H7 (cell line): ENCODE data around the gene PTCRA. TPM values are rescaled to one million over a fixed set of nuclear protein-coding genes. Genes with fewer than 3 reads are reported as not detected.
A peak's percentile ranks its signal among the peaks of the same experiment; 100 is the strongest.
"Not testable (repeated sequence)": the region's sequence is repeated elsewhere in the genome, so short reads cannot be mapped to it uniquely, and the experiment has no call there.

Source experiments
- DNase-seq: peaks from one replicate; pipeline ENCODE4 v3.0.0; 2012
- H3K27me3 ChIP-seq: 2 replicates; pipeline ENCODE4 v1.6.0; 2011; ENCODE audit warnings: mild to moderate bottlenecking, low read length; ENCODE audit not compliant: control insufficient read depth, insufficient read depth
- H3K36me3 ChIP-seq: replicated peaks from 2 replicates; pipeline ENCODE4 v1.5.1; 2011; ENCODE audit warnings: low read length; ENCODE audit not compliant: control insufficient read depth, insufficient read depth
- H3K4me3 ChIP-seq: 2 replicates; pipeline ENCODE4 v1.5.1; 2011; ENCODE audit warnings: low read depth, mild to moderate bottlenecking, control low read depth, low read length, moderate library complexity; ENCODE audit not compliant: insufficient read depth
- total RNA-seq: library from RNA; depleted of rRNA; stranded (reverse); fragments of >200 nt; shearing (Covaris generic); gene quantifications from 2 replicates; pipeline ENCODE4 v1.2.3, GENCODE V29; 2014

PTCRA gene
- total RNA-seq, 1 experiment from 2014 or later, result not detected

DNA sequence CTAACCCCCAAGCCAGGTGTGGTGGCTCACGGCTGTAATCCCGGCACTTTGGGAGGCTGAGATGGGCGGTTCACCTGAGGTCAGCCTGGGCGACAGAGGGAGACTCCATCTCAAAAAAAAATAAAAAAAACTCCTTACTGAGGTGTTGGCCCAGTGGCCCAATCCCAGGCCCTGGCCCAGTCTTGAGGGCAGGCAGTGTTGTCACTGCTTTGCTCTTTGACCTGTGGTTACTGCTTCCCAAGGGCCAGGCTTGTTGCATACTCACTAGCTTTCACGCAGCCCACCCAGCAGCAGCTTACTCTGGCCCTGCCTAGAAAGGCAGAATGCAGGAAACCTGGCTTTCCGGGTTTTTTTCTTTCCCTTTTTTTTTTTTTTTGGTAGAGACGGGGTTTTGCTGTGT lies 26.6 kb downstream of the PTCRA start:
- Histone ChIP-seq H3K27me3 (no peaks in the 10 kb centered on the region), H3K36me3 (peaks cover 3% of the 10 kb centered on the region), H3K4me3 (no peak overlapping the region)
- DNase-seq, result no peak

- no peak for DNase-seq
- no peaks in the 10 kb centered on the region for H3K36me3 ChIP-seq
- no peaks in the 10 kb centered on the region for H3K27me3 ChIP-seq
- no peak overlapping the region for H3K4me3 ChIP-seq
Measured at GRCh38 chr6:42947950-42948349, 32.1 kb downstream of the PTCRA start.

DNA sequence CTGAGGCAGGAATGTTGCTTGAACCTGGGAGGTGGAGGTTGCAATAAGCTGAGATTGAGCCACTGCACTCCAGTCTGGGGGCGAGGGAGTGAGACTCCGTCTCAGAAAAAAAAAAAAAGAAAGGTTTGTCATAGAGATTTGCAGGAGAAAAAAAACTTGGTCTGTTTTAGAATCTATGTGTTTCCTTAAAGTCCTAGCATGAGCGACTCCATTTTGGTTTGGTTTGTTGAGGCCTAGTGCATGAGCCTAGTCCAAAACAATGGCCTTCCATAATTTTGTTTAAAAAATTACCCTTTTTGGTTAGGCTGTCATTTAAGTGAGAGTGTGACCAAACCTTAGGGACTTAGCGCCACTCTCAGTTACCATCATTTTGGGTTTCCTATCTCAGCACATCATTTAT lies 36.5 kb downstream of the PTCRA start:
- no peak for DNase-seq
- Histone ChIP-seq H3K4me3 (no peak overlapping the region), H3K27me3 (no peaks in the 10 kb centered on the region), H3K36me3 (no peaks in the 10 kb centered on the region)

GRCh38 chr6:42954405-42954804 lies 38.6 kb downstream of the PTCRA start:
- not testable (repeated sequence) for H3K27me3 ChIP-seq, H3K4me3 ChIP-seq, DNase-seq, H3K36me3 ChIP-seq

GRCh38 chr6:42958125-42958524 lies 42.3 kb downstream of the PTCRA start:
- 0 out of 2 replicates have a peak, but pooled peaks cover 1% of the 10 kb centered on the region for H3K36me3 ChIP-seq
- no peak overlapping the region for H3K4me3 ChIP-seq

GRCh38 chr6:42959917-42960242 lies 44.0 kb downstream of the PTCRA start:
- peaks cover 4% of the 10 kb centered on the region for H3K36me3 ChIP-seq
- no peak for DNase-seq
- H3K4me3 ChIP-seq, result peak overlapping the region; percentile 55
- peaks cover 18% of the 10 kb centered on the region for H3K27me3 ChIP-seq

More at GRCh38 chr6:42958125-42958524, 42.3 kb downstream of the PTCRA start:
- DNase-seq, result no peak
- peaks cover 18% of the 10 kb centered on the region for H3K27me3 ChIP-seq

DNA sequence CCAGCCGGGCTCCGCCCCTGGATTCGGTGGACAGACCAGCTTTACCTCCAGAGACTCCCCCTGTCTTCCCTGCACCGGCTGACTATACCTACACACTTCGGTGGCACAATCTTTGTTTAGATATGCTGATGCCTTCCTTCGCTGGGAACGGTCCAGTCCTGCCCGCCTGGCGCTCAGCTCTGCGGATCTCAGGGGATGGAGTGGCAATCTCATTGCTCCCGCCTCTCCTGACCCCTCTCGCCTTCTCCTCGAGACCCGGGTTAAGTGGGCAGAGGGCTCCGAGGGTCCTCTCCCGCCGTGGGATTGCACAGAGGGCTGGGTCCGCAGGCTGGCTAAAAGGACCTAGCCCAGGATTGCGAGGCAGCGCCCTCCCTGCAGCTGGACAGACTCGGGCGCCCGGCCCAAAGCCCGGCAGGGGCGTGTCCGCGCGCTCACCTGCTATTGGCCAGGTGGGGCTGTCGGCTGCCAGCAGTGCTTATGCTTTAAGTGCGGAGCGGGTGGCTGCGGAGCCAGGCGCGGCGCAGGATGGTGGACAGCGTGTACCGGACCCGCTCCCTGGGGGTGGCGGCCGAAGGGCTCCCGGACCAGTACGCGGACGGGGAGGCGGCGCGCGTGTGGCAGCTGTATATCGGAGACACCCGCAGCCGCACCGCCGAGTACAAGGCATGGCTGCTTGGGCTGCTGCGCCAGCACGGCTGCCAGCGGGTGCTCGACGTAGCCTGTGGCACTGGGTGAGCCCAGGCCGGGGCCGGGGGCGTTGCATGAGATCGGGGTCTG lies 44.6 kb downstream of the PTCRA start, which contains the start of gene GNMT:
GNMT (plus strand) TSS at position 512 of the 777 bp plus-strand sequence; CDS start at position 526, 14 bp downstream.
- Histone ChIP-seq H3K4me3 (peak within 1 kb of the TSS; percentile 55), H3K27me3 (peaks cover 18% of the 10 kb centered on the region), H3K36me3 (peaks cover 5% of the 10 kb centered on the region)
- peak; percentile 97 for DNase-seq

GRCh38 chr6:42961020-42961470 lies 45.2 kb downstream of the PTCRA start:
- Histone ChIP-seq H3K27me3 (peaks cover 18% of the 10 kb centered on the region), H3K36me3 (peaks cover 5% of the 10 kb centered on the region), H3K4me3 (peak overlapping the region; percentile 55)
- DNase-seq, result no peak

DNA sequence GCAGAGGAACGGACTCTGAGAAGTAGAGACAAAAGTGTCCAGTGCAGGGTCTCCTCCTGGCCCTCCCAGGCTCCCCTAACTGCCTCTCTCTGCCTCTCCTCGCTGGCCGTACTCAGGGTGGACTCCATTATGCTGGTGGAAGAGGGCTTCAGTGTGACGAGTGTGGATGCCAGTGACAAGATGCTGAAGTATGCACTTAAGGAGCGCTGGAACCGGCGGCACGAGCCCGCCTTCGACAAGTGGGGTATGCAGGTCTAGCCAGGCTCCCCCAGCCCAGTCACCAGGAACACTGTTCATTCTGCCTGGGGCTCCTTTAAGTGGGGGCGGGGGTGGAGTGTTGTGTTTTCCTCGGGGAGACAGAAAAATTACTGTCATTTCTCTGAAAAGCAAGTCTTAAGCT lies 46.2 kb downstream of the PTCRA start:
- Histone ChIP-seq H3K4me3 (no peak overlapping the region), H3K27me3 (peaks cover 18% of the 10 kb centered on the region), H3K36me3 (peaks cover 5% of the 10 kb centered on the region)
- no peak for DNase-seq

GRCh38 chr6:42962502-42963178 lies 46.8 kb downstream of the PTCRA start:
- peaks cover 18% of the 10 kb centered on the region for H3K27me3 ChIP-seq
- H3K4me3 ChIP-seq, result no peak overlapping the region
- H3K36me3 ChIP-seq, result peaks cover 5% of the 10 kb centered on the region
- DNase-seq, result peak; percentile 29

- no peak overlapping the region for H3K4me3 ChIP-seq
- peaks cover 18% of the 10 kb centered on the region for H3K27me3 ChIP-seq
- peak; percentile 22 for DNase-seq
- peaks cover 5% of the 10 kb centered on the region for H3K36me3 ChIP-seq
Measured at GRCh38 chr6:42963179-42963854, 47.5 kb downstream of the PTCRA start.

- DNase-seq, result peak; percentile 92
- Histone ChIP-seq H3K4me3 (no peak overlapping the region), H3K27me3 (peaks cover 18% of the 10 kb centered on the region), H3K36me3 (peaks cover 5% of the 10 kb centered on the region)
Measured at GRCh38 chr6:42963855-42964605, 48.2 kb downstream of the PTCRA start.

GRCh38 chr6:42966571-42966970 lies 50.7 kb downstream of the PTCRA start:
- Histone ChIP-seq H3K27me3 (no peaks in the 10 kb centered on the region; the same call in 1 of the 2 replicates), H3K36me3 (peaks cover 7% of the 10 kb centered on the region), H3K4me3 (no peak overlapping the region)
- DNase-seq, result no peak

GRCh38 chr6:42967228-42967627 lies 51.4 kb downstream of the PTCRA start:
- DNase-seq, result no peak
- Histone ChIP-seq H3K36me3 (peaks cover 7% of the 10 kb centered on the region), H3K4me3 (no peak overlapping the region), H3K27me3 (no peaks in the 10 kb centered on the region)
